IMR-90 (cell line): Measurements from ENCODE around the gene GRHL3. TPM values are rescaled to one million over a fixed set of nuclear protein-coding genes. Genes with fewer than 3 reads are reported as not detected.

Experiments
- ATAC-seq: fragments of 200-7000 bp; cut with Tn5 transposase; 2 replicates; pipeline ENCODE4 v1.9.1; 2020; ENCODE audit warnings: low read depth, mild to moderate bottlenecking, moderate library complexity
- BruUV-seq: library from RNA; stranded (reverse); fragments of 400-500 nt; replicated peaks from 2 replicates; lab custom pipeline; 2021; lab: Mats Ljungman, UMichigan
- CTCF ChIA-PET: fragments of 300-600 bp; formaldehyde crosslinking; extraction: SDS; loops from one replicate; lab custom pipeline; 2021; ENCODE audit warnings: antibody characterized with exemption; lab: Yijun Ruan, JAX
- POLR2A ChIA-PET: fragments of 300-600 bp; sonication (Branson Sonifier 250); formaldehyde crosslinking; loops from one replicate; lab custom pipeline; 2022; ENCODE audit warnings: antibody characterized with exemption; ENCODE audit not compliant: unreplicated experiment; lab: Charles Lee
- DNase-seq: peaks from one replicate; pipeline ENCODE4 v3.0.0; 2013
- H2AFZ ChIP-seq: replicated peaks from 2 replicates; pipeline ENCODE3; 2013; ENCODE audit warnings: low read length, mild to moderate bottlenecking; ENCODE audit not compliant: poor library complexity
- H2AK5ac ChIP-seq: 2 replicates; pipeline ENCODE4 v1.6.1; 2013; ENCODE audit warnings: low read depth, low read length, inconsistent platforms
- H2AK9ac ChIP-seq: replicated peaks from 2 replicates; pipeline ENCODE3; 2013; ENCODE audit warnings: mild to moderate bottlenecking, low read depth, low read length, moderate library complexity; ENCODE audit not compliant: poor library complexity
- H2BK120ac ChIP-seq: 2 replicates; pipeline ENCODE4 v1.6.1; 2013; ENCODE audit warnings: low read depth, low read length, inconsistent platforms
- H2BK15ac ChIP-seq: 3 replicates; pipeline ENCODE4 v1.6.1; 2013; ENCODE audit warnings: low read depth, low read length, inconsistent platforms
- H2BK20ac ChIP-seq: 2 replicates; pipeline ENCODE4 v1.6.1; 2013; ENCODE audit warnings: low read depth, mild to moderate bottlenecking, inconsistent platforms, low read length, moderate library complexity
- H2BK5ac ChIP-seq: 2 replicates; pipeline ENCODE4 v1.6.1; 2013; ENCODE audit warnings: mild to moderate bottlenecking, low read depth, low read length, inconsistent platforms; ENCODE audit not compliant: poor library complexity, severe bottlenecking
- H3K14ac ChIP-seq: replicated peaks from 2 replicates; pipeline ENCODE4 v1.6.1; 2013; ENCODE audit warnings: low read depth, low read length, inconsistent platforms
- H3K18ac ChIP-seq: 2 replicates; pipeline ENCODE4 v1.6.1; 2013; ENCODE audit warnings: low read depth, low read length, control low read depth
- H3K23ac ChIP-seq: 2 replicates; pipeline ENCODE4 v1.6.1; 2013; ENCODE audit warnings: low read depth, low read length, inconsistent platforms
- H3K27ac ChIP-seq: 2 replicates; pipeline ENCODE4 v1.5.1; 2013; ENCODE audit warnings: mild to moderate bottlenecking, control low read depth, low read length; ENCODE audit not compliant: insufficient read depth
- H3K27me3 ChIP-seq: 2 replicates; pipeline ENCODE4 v1.6.1; 2013; ENCODE audit warnings: low read length; ENCODE audit not compliant: control insufficient read depth, insufficient read depth
- H3K36me3 ChIP-seq: 2 replicates; pipeline ENCODE4 v1.6.1; 2013; ENCODE audit warnings: low read length, mixed read lengths; ENCODE audit not compliant: control insufficient read depth, insufficient read depth
- H3K4ac ChIP-seq: 2 replicates; pipeline ENCODE4 v1.6.1; 2013; ENCODE audit warnings: low read depth, low read length, inconsistent platforms
- H3K4me1 ChIP-seq: 2 replicates; pipeline ENCODE4 v1.6.1; 2013; ENCODE audit warnings: low read length, mixed read lengths; ENCODE audit not compliant: control insufficient read depth, insufficient read depth
- H3K4me2 ChIP-seq: 2 replicates; pipeline ENCODE4 v1.6.1; 2013; ENCODE audit warnings: low read depth, mild to moderate bottlenecking, control low read depth, low read length, moderate library complexity
- H3K4me3 ChIP-seq: 2 replicates; pipeline ENCODE4 v1.5.1; 2013; ENCODE audit warnings: low read depth, mild to moderate bottlenecking, control low read depth, low read length, moderate library complexity; ENCODE audit not compliant: insufficient read depth
- H3K56ac ChIP-seq: 2 replicates; pipeline ENCODE4 v1.6.1; 2013; ENCODE audit warnings: low read length, inconsistent platforms; ENCODE audit not compliant: insufficient read depth; ENCODE audit errors: extremely low read depth
- H3K79me1 ChIP-seq, 2 experiments: 2 replicates each; pipeline ENCODE4 v1.6.1; 2013; ENCODE audit warnings: low read length in 2 of 2, inconsistent platforms in 1 of 2, low read depth in 1 of 2
- H3K9ac ChIP-seq: 2 replicates; pipeline ENCODE4 v1.6.1; 2013; ENCODE audit warnings: low read depth, low read length, control low read depth
- H3K9me1 ChIP-seq: 2 replicates; pipeline ENCODE4 v1.6.1; 2013; ENCODE audit warnings: low read length, inconsistent platforms; ENCODE audit not compliant: insufficient read depth
- H3K9me3 ChIP-seq: 2 replicates; pipeline ENCODE4 v1.6.1; 2013; ENCODE audit warnings: low read length; ENCODE audit not compliant: control insufficient read depth, insufficient read depth
- H4K20me1 ChIP-seq: 2 replicates; pipeline ENCODE4 v1.6.1; 2013; ENCODE audit warnings: low read length, inconsistent platforms; ENCODE audit not compliant: insufficient read depth
- H4K5ac ChIP-seq: 2 replicates; pipeline ENCODE4 v1.6.1; 2013; ENCODE audit warnings: mild to moderate bottlenecking, low read depth, low read length, control low read depth
- H4K8ac ChIP-seq, 2 experiments: 2 replicates each; pipeline ENCODE4 v1.6.1; 2013; ENCODE audit warnings: low read depth in 2 of 2, low read length in 2 of 2, control low read depth in 1 of 2, inconsistent platforms in 1 of 2
- H4K91ac ChIP-seq: 2 replicates; pipeline ENCODE4 v1.6.1; 2013; ENCODE audit warnings: low read depth, low read length, inconsistent platforms; ENCODE audit not compliant: insufficient read depth
- CEBPB ChIP-seq: IDR thresholded peaks from 2 replicates; pipeline ENCODE4 v1.6.1; 2012; ENCODE audit warnings: low read depth, low read length, improper control_type of control experiment
- CHD1 ChIP-seq: IDR thresholded peaks from 2 replicates; pipeline ENCODE4 v1.6.1; 2012; ENCODE audit warnings: low read depth, low read length, improper control_type of control experiment
- MAFK ChIP-seq: IDR thresholded peaks from 2 replicates; pipeline ENCODE4 v1.6.1; 2012; ENCODE audit warnings: low read depth, low read length, improper control_type of control experiment
- NFE2L2 ChIP-seq: fragments of 150-350 bp; IDR thresholded peaks from 2 replicates; pipeline ENCODE4 v1.6.1; 2016; ENCODE audit warnings: low read depth, mild to moderate bottlenecking, low read length
- RAD21 ChIP-seq: IDR thresholded peaks from 2 replicates; pipeline ENCODE4 v1.6.1; 2012; ENCODE audit warnings: low read length, improper control_type of control experiment
- RFX5 ChIP-seq: IDR thresholded peaks from 2 replicates; pipeline ENCODE4 v1.8.0; 2012; ENCODE audit warnings: low read depth, mild to moderate bottlenecking, low read length, moderate library complexity
- SMC3 ChIP-seq: fragments of 150-350 bp; IDR thresholded peaks from 2 replicates; pipeline ENCODE4 v1.6.1; 2016; ENCODE audit warnings: low read depth, mild to moderate bottlenecking, antibody characterized with exemption, low read length, moderate library complexity
- WGBS, 2 experiments: methylation state at CpG; one replicate each; pipeline versions ENCODE4 v1.1.5 to v1.1.7; 2013; ENCODE audit warnings: missing lambda C conversion rate in 2 of 2; ENCODE audit not compliant: insufficient read length in 1 of 2; ENCODE audit errors: extremely low coverage in 2 of 2; 5-methylcytosine and 5-hydroxymethylcytosine counted together
- dilution Hi-C: fragments of 300-500 bp; cut with HindIII; formaldehyde crosslinking; loops from one replicate; pipeline ENCODE4 v1.14.3; 2018; ENCODE audit warnings: low sequenced_read_pairs; ENCODE audit not compliant: unreplicated experiment
- in situ Hi-C: fragments of 300-500 bp; cut with MboI; formaldehyde crosslinking; loops from 3 replicates; pipeline ENCODE4 v1.14.3; 2019; ENCODE audit warnings: low sequenced_read_pairs, inconsistent platforms, mixed read lengths
- intact Hi-C: fragments of 100-400 bp; cut with micrococcal nuclease; formaldehyde crosslinking; loops from 2 replicates; pipeline ENCODE4 v1.10.0; 2022
- polyA plus RNA-seq, 3 experiments: library from polyadenylated mRNA; depleted of rRNA; stranded (reverse); fragments of >200 nt; gene quantifications; 2 replicates each; pipeline ENCODE4 v1.2.3, GENCODE V29; 2012; ENCODE audit warnings: low replicate concordance in 1 of 3
- total RNA-seq: library from RNA; depleted of rRNA; stranded (reverse); fragments of >200 nt; gene quantifications from 2 replicates; pipeline ENCODE4 v1.2.3, GENCODE V29; 2012
- TF ChIP-seq, protein P1 (sequence below): fragments of 150-350 bp; IDR thresholded peaks from 2 replicates; pipeline ENCODE4 v1.6.1; 2016; ENCODE audit warnings: low read depth, mild to moderate bottlenecking, low read length, moderate library complexity, borderline replicate concordance

GRHL3 gene
- total and polyA plus RNA-seq, 2 of the 4 experiments (the other 2 are of a cell fraction) = not detected

DNA sequence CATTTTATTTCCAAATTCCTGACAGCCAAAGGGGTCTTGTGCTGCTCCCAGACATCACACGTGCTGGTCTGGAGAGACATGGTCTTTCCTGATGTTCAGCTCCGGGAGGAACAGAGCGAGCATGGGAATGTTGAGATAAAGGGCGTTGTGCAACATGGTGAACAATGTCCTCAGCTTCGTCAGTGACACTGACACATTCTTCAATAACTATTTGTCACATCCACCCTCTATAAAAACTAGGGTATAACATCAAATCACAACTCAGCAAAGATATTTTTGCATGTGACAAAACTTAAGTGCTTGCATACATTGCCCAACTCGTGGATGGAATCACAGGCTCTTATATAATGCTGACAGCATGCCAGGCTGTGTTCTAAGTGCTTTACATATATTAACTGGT, 42.4 kb upstream of the GRHL3 start:
- no peak for ATAC-seq
- H3K14ac ChIP-seq = no peak overlapping the region
- TF ChIP-seq, protein P1, sequence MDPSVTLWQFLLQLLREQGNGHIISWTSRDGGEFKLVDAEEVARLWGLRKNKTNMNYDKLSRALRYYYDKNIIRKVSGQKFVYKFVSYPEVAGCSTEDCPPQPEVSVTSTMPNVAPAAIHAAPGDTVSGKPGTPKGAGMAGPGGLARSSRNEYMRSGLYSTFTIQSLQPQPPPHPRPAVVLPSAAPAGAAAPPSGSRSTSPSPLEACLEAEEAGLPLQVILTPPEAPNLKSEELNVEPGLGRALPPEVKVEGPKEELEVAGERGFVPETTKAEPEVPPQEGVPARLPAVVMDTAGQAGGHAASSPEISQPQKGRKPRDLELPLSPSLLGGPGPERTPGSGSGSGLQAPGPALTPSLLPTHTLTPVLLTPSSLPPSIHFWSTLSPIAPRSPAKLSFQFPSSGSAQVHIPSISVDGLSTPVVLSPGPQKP = no peak
- TF ChIP-seq CHD1 = no peak
- no peak for TF ChIP-seq SMC3
- no peak for TF ChIP-seq RFX5
- TF ChIP-seq CEBPB = peak; percentile 78
- TF ChIP-seq MAFK = no peak
- no peak for TF ChIP-seq RAD21
- no peak for TF ChIP-seq NFE2L2
- H3K27me3 ChIP-seq = peaks cover 25% of the 10 kb centered on the region
- H3K4ac ChIP-seq = no peak overlapping the region
- no peak overlapping the region for H3K4me3 ChIP-seq
- POLR2A ChIA-PET = no interaction called here
- DNase-seq = peak; percentile 4
- H3K27ac ChIP-seq = no peak overlapping the region
- no peaks in the 10 kb centered on the region for H3K36me3 ChIP-seq
- no peak overlapping the region for H2AK9ac ChIP-seq
- no peaks in the 10 kb centered on the region for H3K9me1 ChIP-seq
- no TSS peak for BruUV-seq
- H2BK5ac ChIP-seq = no peak overlapping the region
- intact Hi-C loops (no loop called here), in situ Hi-C loops (no loop called here), dilution Hi-C loops (no loop called here)
- no peak overlapping the region for H4K91ac ChIP-seq
- no peak overlapping the region for H2AK5ac ChIP-seq
- no peaks in the 10 kb centered on the region for H3K4me1 ChIP-seq
- no CpG with 5 or more reads among the region's 6 CpGs for WGBS, 2 experiments
- no peak overlapping the region for H4K8ac ChIP-seq
- no peak overlapping the region for H2BK120ac ChIP-seq
- H4K5ac ChIP-seq = no peak overlapping the region
- CTCF ChIA-PET = no interaction called here
- no peak overlapping the region for H2AFZ ChIP-seq
- H3K56ac ChIP-seq = no peak overlapping the region
- H3K18ac ChIP-seq = no peak overlapping the region
- no peak overlapping the region for H2BK20ac ChIP-seq
- no peak overlapping the region for H2BK15ac ChIP-seq
- H3K9ac ChIP-seq = no peak overlapping the region
- peaks cover 6% of the 10 kb centered on the region for H3K9me3 ChIP-seq
- H4K20me1 ChIP-seq = no peaks in the 10 kb centered on the region
- H3K23ac ChIP-seq = no peak overlapping the region
- H3K79me1 ChIP-seq = no peaks in the 10 kb centered on the region
- H3K4me2 ChIP-seq = 0 out of 2 replicates have a peak overlapping the region, but pooled peaks have one; percentile 19
